A673 (cell line): ENCODE data around the gene TRPM1.

ENCODE experiments used
- CTCF ChIP-seq: fragments of 300-800, 200-600 bp; sonication (generic); conservative IDR thresholded peaks from 2 replicates; pipeline ENCODE4 v1.5.1; 2017; ENCODE audit warnings: low read depth, mild to moderate bottlenecking, antibody characterized with exemption, low read length, moderate library complexity, mixed read lengths
- EZH2 ChIP-seq: fragments of 200-600 bp; sonication (generic); IDR thresholded peaks from 2 replicates; pipeline ENCODE4 v1.6.1; 2017; ENCODE audit warnings: borderline replicate concordance, low read depth, mild to moderate bottlenecking, mixed read lengths, antibody characterized with exemption, low read length; ENCODE audit not compliant: poor library complexity, severe bottlenecking

- TF ChIP-seq CTCF (no peak), EZH2 (no peak)
These were observed 18.1 kb downstream of the TRPM1 start for GRCh38 chr15:31083370-31083780.
